Measurements from ENCODE around the gene THAP4.
"Not testable (repeated sequence)": the region's sequence is repeated elsewhere in the genome, so short reads cannot be mapped to it uniquely, and the experiment has no call there.

Gene THAP4

DNA sequence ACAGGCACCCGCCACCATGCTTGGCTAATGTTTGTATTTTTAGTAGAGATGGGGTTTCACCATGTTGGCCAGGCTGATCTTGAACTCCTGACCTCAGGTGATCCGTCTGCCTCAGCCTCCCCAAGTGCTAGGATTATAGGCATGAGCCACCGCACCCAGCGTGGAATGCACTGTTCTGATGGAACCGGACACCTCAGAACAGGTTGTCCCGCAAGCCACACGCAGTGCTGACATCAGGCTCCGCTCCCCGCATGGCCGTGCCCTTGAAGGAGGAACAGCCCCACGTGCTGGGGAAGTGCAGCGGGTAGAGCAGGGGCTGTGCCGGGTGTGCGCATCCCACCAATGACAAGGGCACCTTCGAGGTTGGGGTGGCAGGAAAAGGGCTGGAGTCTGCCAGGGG lies 69.7 kb downstream of the THAP4 start:
- FAIRE-seq; DNase-seq (ENCODE audit: low spot score): not testable (repeated sequence)

GRCh38 chr2:241566468-241566867 lies 70.5 kb downstream of the THAP4 start:
- FAIRE-seq: no peak

GRCh38 chr2:241566021-241566420 lies 70.9 kb downstream of the THAP4 start:
- DNase-seq (ENCODE audit: low spot score); FAIRE-seq: not testable (repeated sequence)

More at GRCh38 chr2:241566468-241566867, 70.5 kb downstream of the THAP4 start:
- DNase-seq (ENCODE audit: low spot score): no peak

GRCh38 chr2:241565411-241565810 lies 71.5 kb downstream of the THAP4 start:
- DNase-seq (ENCODE audit: low spot score): no peak
- FAIRE-seq: no peak

DNA sequence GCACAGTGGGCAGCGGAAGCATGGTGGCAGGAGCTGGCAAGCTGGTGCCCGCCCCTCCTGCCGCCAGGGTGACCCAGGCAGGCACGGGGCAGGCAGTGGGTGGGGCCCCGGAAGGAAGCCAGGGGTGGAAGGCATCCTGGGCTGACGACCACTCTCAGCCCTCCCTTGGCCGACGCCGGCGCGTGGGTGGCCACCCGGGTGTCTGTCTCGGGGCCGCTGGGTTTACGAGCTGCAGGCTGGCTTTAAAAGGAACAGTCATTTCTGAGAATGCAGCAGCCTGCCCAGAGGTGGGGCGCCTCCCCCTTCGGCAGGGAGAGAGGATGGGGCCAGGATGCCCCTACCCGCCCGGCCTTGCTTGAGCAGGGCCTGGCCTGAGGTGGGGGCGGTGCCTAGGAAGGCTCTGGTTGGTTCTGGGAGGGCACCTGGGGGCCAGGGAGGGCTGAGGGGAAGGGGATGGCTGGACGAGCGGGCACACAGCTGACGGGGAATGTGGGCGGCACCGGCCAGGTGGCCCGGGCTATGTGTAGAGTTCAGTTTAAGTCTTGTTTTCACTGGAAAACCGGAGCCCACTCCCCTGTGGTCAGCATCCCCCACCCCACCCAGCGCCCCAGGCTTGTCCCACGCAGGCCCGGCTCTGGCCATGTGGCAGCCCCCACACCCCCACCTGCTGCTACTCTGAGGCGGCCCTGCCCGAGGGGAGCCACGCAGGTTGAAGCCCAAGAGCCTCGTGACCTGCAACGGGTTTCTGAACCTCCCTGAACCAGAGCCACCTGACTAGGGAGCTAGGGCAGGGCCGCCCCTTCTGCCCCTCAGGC lies 72.2 kb downstream of the THAP4 start:
- FAIRE-seq (peak; percentile 63), DNase-seq (ENCODE audit: low spot score) (peak; percentile 47)

DNA sequence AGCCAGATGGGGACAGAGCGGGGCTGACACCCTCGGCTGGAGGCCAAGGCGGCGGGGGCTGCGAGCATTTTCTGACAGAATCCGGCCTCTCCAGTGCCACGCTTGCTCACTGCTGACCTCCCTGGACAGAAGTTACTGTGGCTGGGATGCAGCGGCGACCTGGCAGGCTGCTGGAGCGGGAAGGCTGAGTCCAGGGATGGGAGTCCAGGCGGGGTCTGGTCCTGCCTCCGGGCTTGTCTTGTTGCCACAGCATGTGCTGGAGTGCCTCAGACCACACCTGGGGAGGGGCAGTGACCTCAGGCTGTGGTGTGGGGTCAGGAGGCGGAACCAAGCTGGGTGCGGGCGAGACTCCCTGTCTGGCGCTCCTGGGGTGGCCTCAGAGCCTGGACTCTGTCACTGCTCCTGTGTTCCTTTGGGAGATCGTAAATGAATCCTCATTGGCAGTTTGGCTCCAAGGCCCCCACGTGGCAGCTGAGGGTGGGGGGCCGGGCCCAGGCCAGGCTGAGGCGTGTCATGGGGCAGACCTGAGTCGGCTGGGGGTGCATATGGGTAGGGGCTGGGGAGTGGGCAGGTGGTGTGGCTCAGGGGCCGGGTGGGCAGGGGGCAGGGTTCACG lies 72.9 kb downstream of the THAP4 start:
- FAIRE-seq (no peak), DNase-seq (ENCODE audit: low spot score) (no peak)

- no peak for DNase-seq (ENCODE audit: low spot score)
- FAIRE-seq: no peak
Observed at GRCh38 chr2:241563571-241563980, 73.4 kb downstream of the THAP4 start.

DNA sequence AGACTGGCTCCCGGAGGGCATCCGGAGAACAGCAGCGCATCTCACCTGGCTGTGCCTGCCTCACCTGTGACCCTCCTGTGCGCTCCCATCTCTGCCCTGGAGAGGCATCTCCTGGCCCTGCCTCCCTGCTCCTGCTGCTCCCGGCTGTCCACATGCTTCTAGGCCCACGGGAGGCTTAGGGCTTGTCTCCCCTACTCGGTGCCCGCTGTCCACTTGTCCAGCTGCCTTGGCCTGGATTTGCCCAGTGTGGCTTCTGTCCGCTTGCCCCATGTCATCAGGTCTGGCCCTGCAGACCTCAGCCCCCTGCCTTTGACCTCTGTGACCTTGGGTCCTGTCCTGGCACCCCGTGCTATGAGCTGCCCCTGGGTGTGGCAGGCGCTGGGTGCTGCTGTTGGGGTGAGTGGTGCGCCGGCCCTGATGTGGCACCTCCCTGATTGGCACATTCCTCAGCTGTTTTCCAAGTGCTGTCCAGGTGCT lies 73.9 kb downstream of the THAP4 start:
- DNase-seq (ENCODE audit: low spot score): no peak
- FAIRE-seq: no peak

DNA sequence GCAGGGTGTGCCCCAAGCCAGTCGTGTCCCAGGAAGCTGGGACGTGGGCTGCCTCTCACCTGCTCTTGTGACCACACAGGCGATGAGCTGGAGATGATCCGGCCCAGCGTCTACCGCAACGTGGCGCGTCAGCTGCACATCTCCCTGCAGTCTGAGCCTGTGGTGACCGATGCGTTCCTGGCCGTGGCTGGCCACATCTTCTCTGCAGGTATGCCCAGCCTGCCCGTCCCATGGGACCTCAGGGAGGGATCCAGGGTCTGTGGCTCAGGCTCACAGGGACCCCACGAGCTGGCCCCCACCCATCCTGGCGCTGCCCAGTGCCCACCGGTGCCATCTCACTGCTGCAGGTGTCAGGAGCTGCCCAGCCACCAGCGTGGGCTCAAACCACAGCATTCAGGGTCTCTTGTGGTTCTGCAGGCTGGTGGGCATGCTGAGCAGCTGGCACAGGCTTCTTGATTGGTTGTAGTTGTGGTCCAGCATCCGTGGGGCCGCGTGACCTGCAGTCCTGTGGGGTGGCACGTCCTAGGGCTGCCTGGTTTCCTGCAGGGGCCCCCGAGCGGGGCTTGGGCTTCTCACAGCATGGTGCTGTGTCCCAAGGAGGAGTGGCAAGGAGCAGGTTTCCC lies 74.6 kb downstream of the THAP4 start:
- DNase-seq (ENCODE audit: low spot score) (no peak), FAIRE-seq (no peak)

DNA sequence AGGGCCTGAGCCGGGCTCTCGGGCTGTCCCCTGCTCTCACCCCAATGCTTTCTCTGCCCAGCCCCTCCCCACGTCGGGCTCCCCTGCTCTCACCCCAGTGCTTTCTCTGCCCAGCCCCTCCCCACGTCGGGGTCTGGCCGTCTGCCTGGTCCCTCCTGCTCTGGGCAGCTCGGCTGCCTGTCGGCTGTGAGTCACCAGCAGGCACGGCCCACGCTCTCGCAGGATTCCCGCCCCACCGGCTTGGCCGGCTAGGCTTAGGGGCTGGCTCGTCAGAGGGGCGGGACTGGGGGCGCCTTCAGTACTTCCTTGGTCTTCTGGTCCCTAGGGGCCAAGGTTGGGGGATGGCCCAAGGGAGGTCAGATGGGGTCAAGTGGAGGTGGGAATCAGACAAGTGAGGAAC lies 75.1 kb downstream of the THAP4 start:
- peak; percentile 78 for DNase-seq (ENCODE audit: low spot score)
- peak; percentile 68 for FAIRE-seq

DNA sequence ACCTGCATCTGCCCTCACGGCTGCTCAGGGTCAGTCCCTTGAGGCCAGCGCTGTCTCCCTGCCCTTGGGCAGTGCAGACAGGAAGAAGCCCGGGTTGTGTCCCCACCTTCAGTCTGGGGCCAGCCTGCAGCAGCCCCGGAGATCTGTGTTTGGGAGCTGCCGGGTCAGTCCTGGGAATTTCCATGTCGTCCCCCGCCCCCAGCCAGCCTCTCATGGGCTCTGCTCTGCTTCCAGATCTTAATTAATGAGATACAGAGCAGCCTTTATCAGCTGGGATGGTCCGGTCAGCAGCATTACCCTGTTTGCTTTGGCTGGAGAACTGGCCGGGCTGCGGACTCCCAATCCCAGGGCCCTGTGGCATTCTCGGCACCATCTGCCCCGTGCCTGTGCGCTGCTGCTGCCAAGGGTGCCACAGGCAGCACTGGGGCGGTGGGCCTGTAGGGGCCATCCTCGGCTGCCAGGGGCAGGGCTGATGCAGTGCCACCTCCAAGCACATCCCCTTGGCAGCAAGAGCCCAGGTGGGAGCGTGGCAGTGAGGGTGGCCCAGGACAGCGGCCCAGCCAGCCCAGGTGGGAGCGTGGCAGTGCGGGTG lies 76.0 kb downstream of the THAP4 start:
- DNase-seq (ENCODE audit: low spot score) (no peak), FAIRE-seq (no peak)

- DNase-seq (ENCODE audit: low spot score) (no peak), FAIRE-seq (no peak)
Observed at GRCh38 chr2:241560162-241560882, 76.6 kb downstream of the THAP4 start.

GRCh38 chr2:241559323-241560161 lies 77.4 kb downstream of the THAP4 start:
- DNase-seq (ENCODE audit: low spot score) (peak; percentile 76), FAIRE-seq (no peak)

DNA sequence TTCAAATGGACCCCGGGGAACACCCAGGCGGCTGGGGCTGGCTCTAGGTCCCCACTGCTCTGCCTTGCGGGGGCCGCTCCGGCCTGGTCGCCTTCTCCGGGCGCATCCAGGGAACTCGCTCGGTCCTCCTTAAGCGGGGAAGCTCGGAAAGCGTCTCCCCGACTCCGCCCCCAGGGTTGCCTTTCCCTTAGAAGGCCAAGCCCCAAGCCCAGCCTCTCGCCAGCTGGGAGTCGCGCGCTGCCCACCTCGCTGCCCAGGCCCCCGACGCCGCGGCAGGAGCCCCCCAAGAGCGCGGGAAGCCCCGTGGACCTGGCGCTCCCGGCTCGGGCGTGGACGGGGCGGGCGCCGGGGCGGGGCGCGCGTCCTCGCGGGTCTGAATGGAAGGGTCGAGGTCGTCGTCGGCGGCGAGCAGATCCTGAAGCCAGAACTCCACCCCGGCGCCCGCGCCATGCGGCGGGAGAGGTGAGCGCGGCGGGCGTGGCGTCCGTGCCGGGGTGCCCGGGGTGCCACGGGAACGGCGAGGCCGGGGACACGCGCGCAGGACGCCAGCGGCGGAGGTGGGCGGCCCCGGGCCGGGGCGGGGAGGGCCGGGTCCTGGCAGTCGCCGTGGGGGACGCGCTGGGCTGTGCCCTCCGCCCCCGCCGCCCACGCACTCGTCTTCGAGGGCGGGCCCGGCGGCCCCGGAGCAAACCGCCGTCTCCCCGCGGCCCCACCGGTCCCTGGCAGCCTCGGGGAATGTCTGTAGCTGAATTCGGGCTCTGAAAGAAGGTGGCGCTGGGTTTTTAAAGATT lies 78.2 kb downstream of the THAP4 start, which contains the start of gene BOK:
Gene BOK, plus strand, starts transcription at position 214 of the 791 bp plus-strand sequence. CDS start 739 bp downstream, outside the sequence.
- FAIRE-seq (no peak), DNase-seq (ENCODE audit: low spot score) (peak; percentile 88)

DNA sequence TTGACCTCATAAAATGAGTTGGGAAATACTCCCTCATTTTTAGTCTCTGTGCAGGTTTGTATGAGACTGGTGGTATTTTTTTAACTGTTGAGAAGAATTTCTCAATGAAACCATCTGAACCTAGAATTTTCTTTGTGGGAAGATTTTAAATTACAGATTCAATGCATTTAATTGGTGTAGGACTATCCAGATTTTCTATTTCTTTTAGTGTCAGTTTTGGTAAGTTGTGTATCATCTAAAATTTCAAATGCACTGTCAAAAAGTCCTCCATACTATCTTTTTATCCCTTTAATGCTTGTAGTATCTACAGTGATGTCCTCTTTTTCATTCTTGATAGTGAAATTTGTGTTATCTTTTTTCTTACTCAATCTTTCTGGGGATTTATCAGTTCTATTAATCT lies 80.2 kb downstream of the THAP4 start:
- DNase-seq (ENCODE audit: low spot score) (no peak), FAIRE-seq (no peak)

GRCh38 chr2:241555711-241556110 lies 81.2 kb downstream of the THAP4 start:
- DNase-seq (ENCODE audit: low spot score) (no peak), FAIRE-seq (no peak)

DNA sequence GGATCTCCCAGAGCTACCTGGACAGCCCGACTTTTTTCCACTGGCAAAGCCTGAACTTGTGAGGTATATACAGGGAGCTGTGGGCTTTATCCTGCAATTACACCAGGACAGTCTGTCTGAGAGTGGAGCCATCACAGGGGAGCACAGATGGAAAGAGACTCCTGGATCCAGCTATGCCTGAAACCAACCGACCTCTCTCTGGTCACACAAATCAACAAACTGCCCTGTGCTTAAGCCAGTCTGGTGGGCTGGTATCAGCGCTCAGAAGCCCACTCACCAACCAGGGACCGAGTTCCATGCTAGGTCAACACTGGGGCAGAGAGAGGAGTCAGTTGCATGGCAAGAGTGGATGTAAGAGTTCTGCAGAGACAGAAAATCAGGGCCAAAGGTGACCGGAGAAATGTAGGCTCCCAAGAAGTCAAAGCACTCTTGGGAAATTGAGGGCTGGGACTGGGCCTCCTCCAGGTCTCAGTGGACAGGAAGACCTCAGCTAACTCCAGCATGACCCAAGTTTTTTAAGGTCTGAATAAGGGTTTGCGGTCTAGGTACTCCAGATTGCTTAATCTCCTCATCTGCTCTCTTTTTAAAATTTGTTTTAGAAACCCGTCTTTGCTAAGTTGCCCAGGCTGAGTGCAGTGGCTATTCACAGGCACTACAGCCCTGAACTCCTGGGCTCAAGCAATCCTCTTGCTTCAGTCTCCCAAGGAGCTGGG lies 82.2 kb downstream of the THAP4 start:
- no peak for FAIRE-seq
- DNase-seq (ENCODE audit: low spot score): no peak

GRCh38 chr2:241553981-241554380 lies 83.0 kb downstream of the THAP4 start:
- FAIRE-seq: no peak
- DNase-seq (ENCODE audit: low spot score): no peak

GRCh38 chr2:241553512-241553830 lies 83.5 kb downstream of the THAP4 start:
- no peak for FAIRE-seq
- DNase-seq (ENCODE audit: low spot score): no peak

Data from urothelium cell line (cell line).